Thoracic aorta (tissue), 2 donors: ENCODE results near the gene ZNF552. TPM values are rescaled to one million over a fixed set of nuclear protein-coding genes. Genes with fewer than 3 reads are reported as not detected.

Experiments used
- ATAC-seq: fragments of 150-250 bp; one replicate; pipeline ENCODE4 v1.8.0; 2017; ENCODE audit warnings: low read depth; ENCODE audit not compliant: insufficient number of reproducible peaks, low FRiP score
- DNase-seq: peaks from one replicate; pipeline ENCODE4 v3.0.0-alpha.2; 2020; ENCODE audit warnings: low spot score
- H3K27ac ChIP-seq, 2 donors: fragments of 200-600 bp; sonication (generic); 1 replicate in 1 of 2; 2 replicates in 1 of 2; pipeline ENCODE4 v1.5.1; 2016; ENCODE audit warnings: mild to moderate bottlenecking in 2 of 2, moderate library complexity in 2 of 2
- H3K27me3 ChIP-seq: fragments of 200-600 bp; sonication (generic); replicated peaks from 2 replicates; pipeline ENCODE4 v1.6.0; 2016; ENCODE audit warnings: mild to moderate bottlenecking; ENCODE audit not compliant: insufficient read depth
- H3K36me3 ChIP-seq: fragments of 200-600 bp; sonication (generic); one replicate; pipeline ENCODE4 v1.5.1; 2016
- H3K4me1 ChIP-seq, 2 donors: fragments of 200-600 bp; sonication (generic); 1 replicate in 1 of 2; 2 replicates in 1 of 2; pipeline versions ENCODE4 v1.5.1 to v1.6.0; 2016; ENCODE audit warnings: low read depth in 2 of 2, mild to moderate bottlenecking in 1 of 2; ENCODE audit not compliant: control insufficient read depth in 1 of 2
- H3K4me3 ChIP-seq: fragments of 200-600 bp; sonication (generic); 2 replicates; pipeline ENCODE4 v1.5.1; 2016; ENCODE audit warnings: mild to moderate bottlenecking
- H3K9me3 ChIP-seq: fragments of 200-600 bp; sonication (generic); 2 replicates; pipeline ENCODE4 v1.5.1; 2016
- total RNA-seq, 2 donors: library from RNA; depleted of rRNA; stranded (reverse); fragments of >200 nt; gene quantifications; one replicate each; pipeline versions ENCODE4 v1.1.0 to v1.2.3, GENCODE V29; 2016
- TF ChIP-seq, protein P1 (sequence below): fragments of 200-600 bp; sonication (generic); IDR thresholded peaks from one replicate; pipeline ENCODE4 v1.5.1; 2019; ENCODE audit warnings: antibody characterized with exemption

Gene ZNF552
- total RNA-seq, 2 donors from 2014 or later, result 9.6 to 23.9 TPM

DNA sequence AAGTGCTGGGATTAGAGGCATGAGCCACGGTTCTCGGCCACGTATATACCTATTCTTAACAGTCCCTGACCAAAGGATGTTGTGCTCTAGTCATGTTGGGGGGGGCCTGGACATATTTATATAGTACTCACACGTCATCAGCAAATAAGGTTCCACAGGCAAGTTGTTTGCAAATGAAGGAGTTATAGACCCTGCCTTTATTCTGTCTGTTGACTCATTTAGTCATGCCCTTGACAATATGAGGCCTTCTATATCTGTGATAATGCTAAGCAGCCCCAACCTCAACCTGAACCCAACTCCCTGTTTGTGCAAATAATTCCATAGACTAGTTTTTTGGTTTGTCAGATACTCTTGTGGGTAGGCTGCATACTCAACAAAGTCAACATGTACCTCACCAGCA lies 36.4 kb downstream of the ZNF552 start:
- Histone ChIP-seq H3K9me3 (peaks cover 84% of the 10 kb centered on the region), H3K4me3 (no peak overlapping the region), H3K36me3 (peaks cover 63% of the 10 kb centered on the region)

DNA sequence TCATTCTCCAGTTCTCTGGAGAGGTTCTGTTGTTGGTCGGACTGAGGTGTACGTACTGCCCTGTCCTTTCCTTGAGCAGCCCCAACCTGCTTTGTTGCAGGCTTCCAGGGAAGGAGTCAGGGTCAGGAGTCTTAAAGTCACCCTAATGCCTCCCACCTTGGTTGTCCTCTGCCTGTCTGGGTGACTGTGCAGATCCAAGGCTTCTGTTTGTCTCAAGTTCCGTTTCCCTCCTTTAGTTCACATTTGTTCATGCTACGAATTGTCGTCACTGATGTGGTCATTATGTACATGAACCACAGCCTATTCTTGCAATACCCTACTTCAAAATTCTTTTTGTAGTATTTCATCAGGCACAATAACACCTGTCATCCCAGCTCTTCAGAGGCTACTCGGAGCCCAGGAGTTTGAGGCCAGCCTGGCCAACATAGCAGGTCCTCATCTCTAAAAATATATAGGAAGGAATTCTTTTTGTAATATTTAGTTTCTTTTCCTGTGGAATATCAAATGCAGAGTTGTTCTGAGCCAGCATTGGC lies 37.9 kb downstream of the ZNF552 start:
- Histone ChIP-seq H3K36me3 (peaks cover 64% of the 10 kb centered on the region), H3K9me3 (peaks cover 78% of the 10 kb centered on the region), H3K27ac (no peak overlapping the region), H3K4me1 (no peaks in the 10 kb centered on the region), H3K27me3 (no peaks in the 10 kb centered on the region), H3K4me3 (no peak overlapping the region)
- TF ChIP-seq, protein P1, sequence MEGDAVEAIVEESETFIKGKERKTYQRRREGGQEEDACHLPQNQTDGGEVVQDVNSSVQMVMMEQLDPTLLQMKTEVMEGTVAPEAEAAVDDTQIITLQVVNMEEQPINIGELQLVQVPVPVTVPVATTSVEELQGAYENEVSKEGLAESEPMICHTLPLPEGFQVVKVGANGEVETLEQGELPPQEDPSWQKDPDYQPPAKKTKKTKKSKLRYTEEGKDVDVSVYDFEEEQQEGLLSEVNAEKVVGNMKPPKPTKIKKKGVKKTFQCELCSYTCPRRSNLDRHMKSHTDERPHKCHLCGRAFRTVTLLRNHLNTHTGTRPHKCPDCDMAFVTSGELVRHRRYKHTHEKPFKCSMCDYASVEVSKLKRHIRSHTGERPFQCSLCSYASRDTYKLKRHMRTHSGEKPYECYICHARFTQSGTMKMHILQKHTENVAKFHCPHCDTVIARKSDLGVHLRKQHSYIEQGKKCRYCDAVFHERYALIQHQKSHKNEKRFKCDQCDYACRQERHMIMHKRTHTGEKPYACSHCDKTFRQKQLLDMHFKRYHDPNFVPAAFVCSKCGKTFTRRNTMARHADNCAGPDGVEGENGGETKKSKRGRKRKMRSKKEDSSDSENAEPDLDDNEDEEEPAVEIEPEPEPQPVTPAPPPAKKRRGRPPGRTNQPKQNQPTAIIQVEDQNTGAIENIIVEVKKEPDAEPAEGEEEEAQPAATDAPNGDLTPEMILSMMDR, result no peak
- no peak for DNase-seq
- ATAC-seq, result no peak

More for the DNA sequence above, 36.4 kb downstream of the ZNF552 start:
- Histone ChIP-seq H3K27me3 (no peaks in the 10 kb centered on the region), H3K4me1 (no peaks in the 10 kb centered on the region), H3K27ac (no peak overlapping the region)
- DNase-seq (no peak), ATAC-seq (no peak)
- TF ChIP-seq, protein P1, result no peak

DNA sequence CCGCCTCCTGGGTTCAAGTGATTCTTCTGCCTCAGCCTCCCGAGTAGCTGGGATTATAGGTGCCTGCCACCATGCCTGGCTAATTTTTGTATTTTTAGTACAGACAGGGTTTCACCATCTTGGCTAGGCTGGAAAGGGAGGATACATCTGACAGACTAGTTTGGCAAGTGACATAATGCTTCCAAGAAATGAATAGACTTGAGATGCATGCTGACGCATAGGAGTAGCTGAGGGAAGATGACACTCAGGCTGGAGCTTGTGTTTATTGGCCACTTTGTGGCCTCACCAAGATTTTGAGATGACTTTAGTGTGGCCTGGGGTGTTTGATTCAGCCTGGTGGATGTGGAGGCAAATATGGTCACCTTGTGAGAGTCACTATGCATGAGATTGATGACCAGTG lies 41.2 kb downstream of the ZNF552 start:
- peaks cover 40% of the 10 kb centered on the region for H3K36me3 ChIP-seq

DNA sequence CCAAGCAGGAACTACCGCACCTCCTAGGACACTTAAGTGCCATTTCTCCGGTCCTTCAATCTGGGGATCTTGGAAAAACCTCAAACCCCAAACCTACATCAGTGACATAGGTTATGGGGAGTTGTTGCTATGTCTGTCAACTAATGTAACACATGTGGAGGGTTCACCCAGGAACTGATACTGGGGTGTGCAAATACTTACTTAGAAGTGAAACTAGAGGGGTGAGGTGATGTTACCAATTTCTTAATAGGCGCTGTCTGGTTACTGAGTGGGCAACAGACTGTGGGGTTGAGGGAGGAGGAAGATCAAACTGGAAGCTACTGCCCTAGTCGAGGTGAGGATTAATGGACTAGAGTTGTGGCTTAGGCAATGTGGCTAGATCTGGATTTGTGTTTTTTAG lies 43.3 kb downstream of the ZNF552 start:
- H3K4me1 ChIP-seq, result peaks cover 6 to 8% of the 10 kb centered on the region in 2 donors
- TF ChIP-seq, protein P1, result no peak
- DNase-seq, result no peak
- H3K27me3 ChIP-seq, result no peaks in the 10 kb centered on the region
- peaks cover 30% of the 10 kb centered on the region for H3K9me3 ChIP-seq
- H3K4me3 ChIP-seq, result no peak overlapping the region
- ATAC-seq, result no peak
- peaks cover 21% of the 10 kb centered on the region for H3K36me3 ChIP-seq
- H3K27ac ChIP-seq, result no peak overlapping the region

More for the DNA sequence above, 41.2 kb downstream of the ZNF552 start:
- TF ChIP-seq, protein P1, result no peak
- peaks cover 48% of the 10 kb centered on the region for H3K9me3 ChIP-seq
- DNase-seq (no peak), ATAC-seq (no peak)
- no peaks in the 10 kb centered on the region for H3K27me3 ChIP-seq
- H3K4me3 ChIP-seq, result no peak overlapping the region
- no peak overlapping the region for H3K27ac ChIP-seq
- H3K4me1 ChIP-seq, result peaks cover 6 to 8% of the 10 kb centered on the region in 2 donors

DNA sequence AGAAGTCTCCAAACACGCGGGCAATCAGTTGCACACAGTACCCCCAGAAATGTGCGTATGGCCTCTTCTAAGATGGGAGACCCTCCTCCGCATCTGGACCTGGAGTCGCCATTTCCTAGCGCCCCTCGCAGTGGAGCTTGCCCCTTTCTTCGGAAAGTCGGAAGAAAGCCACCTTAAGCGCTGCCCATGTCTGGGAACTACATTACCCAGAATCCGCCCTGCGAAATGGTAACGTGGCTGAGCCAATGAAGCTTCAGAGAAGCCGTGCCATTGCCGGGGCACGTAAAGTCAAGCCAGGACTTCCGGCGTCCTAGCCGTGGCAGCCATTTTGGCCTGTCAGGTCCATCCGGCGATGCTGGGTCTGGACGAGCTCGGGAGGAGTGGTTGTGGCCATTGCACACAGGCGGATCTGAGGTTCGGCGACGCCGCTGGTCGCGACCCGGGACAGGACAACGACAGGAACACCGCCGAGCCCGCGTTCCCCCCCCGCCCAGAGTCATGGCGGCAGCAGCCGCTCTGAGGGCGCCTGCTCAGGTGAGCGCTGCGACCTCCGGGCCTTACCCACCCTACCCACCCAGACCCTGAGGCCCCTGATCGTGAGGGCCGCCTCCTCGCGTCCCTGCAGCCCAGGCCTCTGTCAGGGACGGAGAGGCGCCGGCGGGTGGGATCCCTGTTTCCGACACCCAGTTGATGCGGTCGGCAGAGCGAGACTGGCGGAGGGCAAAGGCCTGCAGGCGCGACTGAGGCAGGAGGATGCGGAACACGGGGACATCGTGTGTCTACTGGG lies 45.2 kb downstream of the ZNF552 start, which contains the start of gene ZNF586:
TSS of gene ZNF586 (plus strand) at position 332 of the 787 bp plus-strand sequence. CDS start at position 499, 167 bp downstream.
- DNase-seq, result peak; percentile 35
- peak within 1 kb of the TSS; percentile 76 for H3K4me3 ChIP-seq
- peaks cover 15% of the 10 kb centered on the region for H3K9me3 ChIP-seq
- peaks cover 7% of the 10 kb centered on the region for H3K36me3 ChIP-seq
- TF ChIP-seq, protein P1, result no peak
- no peaks in the 10 kb centered on the region for H3K27me3 ChIP-seq
- H3K4me1 ChIP-seq, result peaks cover 6 to 8% of the 10 kb centered on the region in 2 donors
- peak within 1 kb of the TSS in 1 of 2 donors; percentile 22 for H3K27ac ChIP-seq
- ATAC-seq, result peak; percentile 69
